Right renal pelvis (tissue), 4 donors: Measurements from ENCODE around the gene MAP3K6. TPM values are rescaled to one million over a fixed set of nuclear protein-coding genes. Genes with fewer than 3 reads are reported as not detected.

Source experiments
- DNase-seq, 4 donors: peaks; one replicate each; pipeline ENCODE4 v3.0.0-alpha.2; 2013; ENCODE audit warnings: low read depth in 4 of 4, low spot score in 3 of 4, missing footprints in 1 of 4
- polyA plus RNA-seq, 4 donors: library from polyadenylated mRNA; unstranded; fragments of 120-200 nt; gene quantifications; one replicate each; pipeline ENCODE4 v1.2.1, GENCODE V29; 2013; ENCODE audit not compliant: insufficient read length in 4 of 4

The MAP3K6 gene
- polyA plus RNA-seq, 4 donors: 6.8 to 10.1 (median 9.6) TPM

DNA sequence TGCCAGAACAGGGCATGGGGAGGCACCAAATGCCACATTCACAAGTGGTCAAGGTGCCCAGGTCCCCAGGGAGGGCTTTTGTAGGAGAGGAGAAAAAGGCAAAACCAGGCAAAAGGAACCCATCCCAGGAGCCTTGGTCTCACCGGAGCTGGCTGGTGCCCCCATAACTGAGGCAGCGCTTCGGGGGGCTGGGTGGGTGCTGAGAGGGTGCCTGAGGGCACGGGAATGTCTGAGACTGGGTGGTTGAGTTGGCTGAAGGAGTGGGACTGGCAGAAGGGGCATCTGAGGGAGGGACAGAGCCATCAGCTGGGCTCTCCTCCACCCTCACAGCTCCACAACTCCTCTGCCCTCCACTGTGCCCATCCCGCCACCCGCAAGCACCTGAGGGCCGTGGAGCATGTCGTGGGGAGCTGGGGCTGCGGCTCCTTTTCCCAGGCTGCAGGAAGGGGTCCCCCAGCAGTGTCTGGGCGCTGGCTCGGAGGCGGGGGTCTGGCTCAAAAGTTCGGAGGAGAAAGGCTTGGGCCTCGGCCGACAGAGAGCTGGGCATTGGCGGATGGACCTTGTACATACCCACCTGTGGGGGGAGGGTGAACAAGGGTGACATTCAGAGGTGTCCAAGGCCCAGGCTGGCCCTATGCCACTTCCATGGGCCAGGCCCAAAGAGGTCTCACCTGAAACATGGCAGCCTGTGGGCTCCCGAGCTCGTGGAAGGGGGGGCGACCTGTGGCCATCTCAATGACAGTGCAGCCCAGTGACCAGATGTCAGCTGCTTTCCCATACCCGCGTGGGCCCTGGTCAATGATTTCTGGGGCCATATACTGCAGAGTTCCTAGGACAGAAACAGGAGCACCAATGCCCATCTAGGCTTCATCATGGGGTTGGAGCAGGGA lies 8.5 kb downstream of the MAP3K6 start:
- DNase-seq: no peak

- peak in 2 of 4 donors; percentile 49 to 79 for DNase-seq
These were observed 9.3 kb downstream of the MAP3K6 start for GRCh38 chr1:27357281-27358037.

DNA sequence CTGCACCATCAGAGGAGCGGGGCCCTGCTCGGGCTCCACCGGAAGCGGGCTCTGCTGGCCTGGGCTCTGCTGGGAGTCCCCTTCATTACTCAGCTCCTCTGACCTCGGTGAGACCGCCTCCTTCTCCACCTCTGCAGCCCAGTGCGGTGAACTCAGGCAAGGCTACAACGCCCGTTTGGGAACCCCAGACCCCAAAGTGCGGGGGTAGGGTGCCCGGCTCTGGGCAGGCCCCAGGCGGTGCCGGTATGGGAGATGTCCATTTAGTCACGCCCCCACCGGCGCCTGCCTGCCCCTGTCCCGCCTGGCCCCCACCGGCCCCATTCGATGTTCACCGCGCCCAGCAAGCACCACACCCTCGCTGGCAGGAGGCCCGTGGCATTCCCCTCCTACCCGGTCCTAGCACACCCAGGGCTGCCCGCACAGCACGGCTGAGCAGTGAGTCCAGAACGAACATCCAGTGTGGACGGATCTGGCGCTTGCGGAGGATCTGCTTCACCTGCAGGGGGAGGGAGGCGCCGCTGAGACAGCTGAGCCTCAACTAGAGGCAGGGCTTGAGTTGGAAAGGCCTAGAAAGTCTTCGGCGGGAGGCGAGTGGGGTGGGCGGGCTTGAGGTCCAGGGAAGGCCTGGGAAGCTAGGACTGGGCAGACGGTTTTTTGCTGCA lies 10.0 kb downstream of the MAP3K6 start:
- no peak for DNase-seq

- no peak for DNase-seq
These were observed 10.5 kb downstream of the MAP3K6 start for GRCh38 chr1:27356277-27356618.

- DNase-seq: no peak
These were observed 11.1 kb downstream of the MAP3K6 start for GRCh38 chr1:27355683-27356082.

DNA sequence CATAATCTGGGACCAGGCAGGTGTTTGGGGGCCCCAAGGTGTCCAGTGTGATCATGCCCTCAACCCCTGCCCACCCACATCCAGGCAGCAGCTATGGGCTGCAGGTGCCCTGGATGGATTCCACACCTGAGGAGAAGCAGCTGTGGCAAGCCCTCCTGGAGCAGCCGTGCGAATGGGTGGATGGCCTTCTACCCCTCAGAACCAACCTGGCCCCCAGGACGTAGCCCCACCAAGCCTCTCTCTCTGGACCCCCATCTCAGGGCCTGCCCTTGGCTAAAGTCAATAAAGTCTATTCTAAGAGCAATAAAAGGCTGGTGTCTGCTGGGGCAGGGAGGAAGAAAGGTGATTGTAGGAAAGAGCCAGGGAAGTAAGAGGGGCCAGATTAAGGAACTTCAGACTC lies 13.1 kb downstream of the MAP3K6 start:
- DNase-seq: no peak

GRCh38 chr1:27353166-27353565 lies 13.6 kb downstream of the MAP3K6 start:
- DNase-seq: no peak

GRCh38 chr1:27351541-27352107 lies 15.1 kb downstream of the MAP3K6 start:
- no peak for DNase-seq

DNA sequence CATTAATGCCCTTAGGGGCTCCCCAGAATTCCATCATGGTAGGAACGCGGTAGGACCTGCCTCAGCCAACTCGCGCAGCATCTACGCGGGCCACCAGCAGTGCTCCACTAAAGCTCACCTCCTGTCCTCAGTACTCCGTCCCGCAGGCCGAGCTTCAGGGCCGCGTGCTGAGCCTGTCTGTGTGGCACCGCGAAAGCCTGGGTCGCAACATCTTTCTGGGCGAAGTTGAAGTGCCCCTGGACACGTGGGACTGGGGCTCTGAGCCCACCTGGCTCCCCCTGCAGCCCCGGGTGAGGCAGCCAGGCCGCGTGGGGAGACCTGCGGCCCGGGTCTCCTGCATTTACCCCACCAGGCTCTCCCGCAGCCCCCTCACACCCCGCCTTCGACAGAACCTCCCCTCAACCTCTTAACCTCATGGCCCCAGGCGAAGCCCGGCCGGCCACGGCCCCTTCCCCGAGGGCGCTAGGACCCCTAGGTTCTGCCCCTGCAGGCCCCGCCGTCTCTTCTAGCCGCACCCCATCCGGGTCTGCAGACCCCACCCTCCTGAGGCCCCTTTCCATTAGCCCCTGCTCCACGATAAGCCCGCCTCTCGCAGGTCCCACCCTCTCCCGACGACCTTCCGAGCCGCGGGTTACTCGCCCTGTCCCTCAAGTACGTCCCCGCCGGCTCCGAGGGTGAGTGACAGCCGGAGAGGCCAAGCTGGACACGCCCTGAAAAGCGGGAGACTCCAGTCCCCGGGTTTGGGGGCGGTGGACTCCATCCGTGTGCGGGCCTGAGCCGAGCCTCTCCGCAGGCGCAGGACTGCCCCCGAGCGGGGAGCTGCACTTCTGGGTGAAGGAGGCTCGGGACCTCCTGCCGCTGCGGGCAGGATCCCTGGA lies 15.9 kb downstream of the MAP3K6 start:
- DNase-seq: no peak

DNA sequence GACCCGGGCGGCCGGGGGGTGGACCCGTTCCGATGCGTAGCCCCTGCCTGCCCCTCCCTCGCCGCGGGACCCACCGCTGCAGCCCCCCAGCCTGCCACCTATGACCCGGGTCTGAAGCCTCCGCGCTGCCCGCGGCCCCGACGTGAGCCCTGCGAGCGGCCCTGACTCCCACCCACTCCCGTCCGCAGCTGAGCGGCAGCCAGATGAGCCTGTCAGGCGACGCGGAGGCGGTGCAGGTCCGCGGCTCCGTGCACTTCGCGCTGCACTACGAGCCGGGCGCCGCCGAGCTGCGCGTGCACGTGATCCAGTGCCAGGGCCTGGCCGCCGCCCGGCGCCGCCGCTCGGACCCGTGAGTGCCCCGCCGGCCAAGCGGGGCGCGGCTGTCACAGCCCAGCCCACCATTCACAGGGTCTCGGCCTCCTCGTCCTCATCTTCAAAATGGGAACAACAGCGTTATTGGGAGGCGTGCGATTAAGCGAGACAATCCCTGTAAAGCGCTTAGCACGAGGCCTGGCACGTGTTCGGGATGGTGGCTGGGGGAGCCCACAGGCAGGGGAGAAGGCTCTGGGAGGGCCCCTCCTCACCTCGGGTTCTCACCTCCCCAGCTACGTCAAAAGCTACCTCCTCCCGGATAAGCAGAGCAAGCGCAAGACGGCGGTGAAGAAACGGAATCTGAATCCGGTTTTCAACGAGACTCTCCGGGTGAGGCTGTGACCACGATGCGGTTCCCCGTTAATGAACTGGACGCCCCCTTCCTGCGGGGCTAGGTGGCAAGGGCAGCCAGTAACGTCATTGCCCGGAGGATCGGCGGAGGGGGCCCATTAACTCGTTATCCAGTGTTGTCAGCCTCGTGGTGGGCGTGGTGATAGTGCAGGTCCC lies 16.7 kb downstream of the MAP3K6 start:
- DNase-seq: peak in 1 of 4 donors; percentile 53

GRCh38 chr1:27348861-27349783 lies 17.6 kb downstream of the MAP3K6 start:
- no peak for DNase-seq

DNA sequence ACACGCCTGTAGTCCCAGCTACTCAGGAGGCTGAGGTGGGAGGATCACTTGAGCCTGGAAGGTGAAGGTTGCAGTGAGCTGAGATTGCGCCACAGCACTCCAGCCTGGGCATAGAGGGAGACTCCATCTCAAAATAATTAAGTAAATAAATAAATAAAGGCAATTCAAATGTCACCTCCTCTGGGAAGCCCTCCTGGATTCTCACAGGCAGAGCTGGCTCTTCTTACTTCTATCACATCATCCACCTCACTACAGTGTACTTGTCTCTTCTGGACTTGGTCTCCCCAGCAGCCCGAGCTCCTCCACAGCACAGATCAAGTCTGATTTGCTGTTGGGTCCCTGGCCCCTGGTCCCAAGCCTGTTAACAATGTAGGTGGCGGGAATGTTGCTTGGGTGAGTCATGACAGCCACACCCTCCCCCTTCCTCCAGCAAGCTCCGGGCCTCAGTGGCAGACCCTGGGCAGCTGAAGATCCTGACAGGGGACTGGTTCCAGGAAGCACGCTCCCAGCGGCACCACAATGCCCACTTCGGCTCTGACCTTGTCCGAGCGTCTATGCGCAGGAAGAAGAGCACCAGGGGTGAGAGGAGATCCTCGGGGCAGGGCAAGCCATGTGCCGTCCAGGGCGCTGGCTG lies 19.7 kb downstream of the MAP3K6 start:
- no peak for DNase-seq

GRCh38 chr1:27346357-27346756 lies 20.4 kb downstream of the MAP3K6 start:
- no peak for DNase-seq

- DNase-seq: no peak
These were observed 21.5 kb downstream of the MAP3K6 start for GRCh38 chr1:27345272-27345671.

DNA sequence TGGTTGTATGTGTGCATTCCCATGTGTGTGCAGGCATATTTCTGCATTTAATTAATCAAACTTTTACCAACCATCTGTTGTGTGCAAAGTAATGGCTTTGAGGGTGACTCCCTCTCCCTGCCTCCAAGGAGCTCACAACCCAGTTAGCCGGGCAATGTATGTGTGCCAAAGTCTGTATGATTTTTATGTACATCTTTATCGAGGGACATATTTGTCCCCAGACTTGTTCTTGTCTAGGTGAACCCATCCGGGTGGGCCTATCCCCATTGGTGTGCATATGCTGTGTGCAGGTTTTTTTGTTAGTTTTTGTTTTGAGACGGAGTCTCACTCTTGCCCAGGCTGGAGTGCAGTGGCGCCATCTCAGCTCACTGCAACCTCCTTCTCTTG lies 23.1 kb downstream of the MAP3K6 start:
- DNase-seq: no peak

DNA sequence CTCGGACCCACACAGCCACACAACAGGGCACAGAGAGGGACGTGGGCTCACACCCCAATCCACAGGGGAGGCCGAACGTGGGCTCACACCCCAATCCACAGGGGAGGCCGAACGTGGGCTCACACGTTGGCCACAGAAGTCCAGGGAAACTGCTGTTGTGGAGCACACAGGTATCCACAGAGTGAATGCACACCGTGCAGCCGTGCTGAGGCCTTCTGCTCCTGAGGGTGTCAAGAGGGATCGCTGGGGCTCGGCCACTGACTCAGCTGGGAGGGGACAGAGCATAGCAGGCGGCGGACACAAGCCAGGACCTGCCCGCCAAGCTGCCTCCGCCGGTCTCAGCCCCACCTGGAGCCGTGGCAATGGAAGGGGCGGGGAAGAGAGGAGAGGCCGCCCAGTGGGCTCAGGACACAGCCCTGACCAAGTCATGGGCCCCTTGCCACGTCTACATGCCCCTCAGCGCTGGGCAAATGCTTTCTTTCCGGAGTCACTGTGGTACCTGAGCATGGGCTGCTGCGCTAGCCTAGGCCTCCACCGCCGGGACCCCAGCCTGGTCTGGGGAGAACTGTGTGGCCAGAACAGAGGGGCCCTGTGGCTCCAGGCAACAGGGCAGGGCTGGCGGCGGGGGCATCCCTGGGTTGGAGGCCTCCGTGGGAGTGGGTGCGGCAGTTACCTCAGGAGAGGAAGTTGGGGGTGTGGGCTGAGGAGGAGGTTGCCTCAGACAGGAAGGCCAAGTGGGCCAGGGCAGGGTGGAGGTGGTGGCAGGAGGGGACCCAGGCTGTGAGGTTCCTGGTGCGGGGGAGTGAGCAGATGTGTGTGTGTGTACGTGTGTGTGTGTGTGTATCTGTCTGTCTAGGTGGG lies 23.8 kb downstream of the MAP3K6 start:
- no peak for DNase-seq

- no peak for DNase-seq
These were observed 24.4 kb downstream of the MAP3K6 start for GRCh38 chr1:27342391-27342777.
